IPS DF 4.7 (cell line): ENCODE data around the gene AVL9.
A peak's percentile ranks its signal among the peaks of the same experiment; 100 is the strongest.
"Not testable (repeated sequence)": the region's sequence is repeated elsewhere in the genome, so short reads cannot be mapped to it uniquely, and the experiment has no call there.

Source experiments
- DNase-seq: peaks from one replicate; pipeline ENCODE4 v3.0.0-alpha.2; 2013; ENCODE audit warnings: low spot score; ENCODE audit errors: extremely low read depth

The AVL9 gene

GRCh38 chr7:32495298-32496051 lies at the start of gene AVL9:
AVL9 (plus strand) TSS chr7:32495489; CDS start chr7:32495710, 221 bp downstream.
- no peak for DNase-seq

GRCh38 chr7:32447218-32447617 lies 48.1 kb upstream of the AVL9 start:
- DNase-seq: no peak

- no peak for DNase-seq
Measured at GRCh38 chr7:32453341-32454011, 41.8 kb upstream of the AVL9 start.

GRCh38 chr7:32458025-32458424 lies 37.3 kb upstream of the AVL9 start:
- no peak for DNase-seq

- DNase-seq: no peak
Measured at GRCh38 chr7:32459788-32460187, 35.5 kb upstream of the AVL9 start.

GRCh38 chr7:32461484-32461883 lies 33.8 kb upstream of the AVL9 start:
- DNase-seq: no peak

- DNase-seq: no peak
Measured at GRCh38 chr7:32462451-32462850, 32.8 kb upstream of the AVL9 start.

- DNase-seq: no peak
Measured at GRCh38 chr7:32462977-32463376, 32.3 kb upstream of the AVL9 start.

GRCh38 chr7:32464641-32465416 lies 30.5 kb upstream of the AVL9 start:
- DNase-seq: not testable (repeated sequence)

- DNase-seq: not testable (repeated sequence)
Measured at GRCh38 chr7:32470004-32470403, 25.3 kb upstream of the AVL9 start.

GRCh38 chr7:32470871-32471270 lies 24.4 kb upstream of the AVL9 start:
- DNase-seq: no peak

GRCh38 chr7:32472015-32472414 lies 23.3 kb upstream of the AVL9 start:
- no peak for DNase-seq

GRCh38 chr7:32474008-32474407 lies 21.3 kb upstream of the AVL9 start:
- no peak for DNase-seq

- DNase-seq: no peak
Measured at GRCh38 chr7:32476816-32477648, 18.3 kb upstream of the AVL9 start.

GRCh38 chr7:32477649-32477980 lies 17.7 kb upstream of the AVL9 start:
- no peak for DNase-seq

- no peak for DNase-seq
Measured at GRCh38 chr7:32479574-32480200, 15.6 kb upstream of the AVL9 start.

GRCh38 chr7:32481176-32481575 lies 14.1 kb upstream of the AVL9 start:
- DNase-seq: no peak

GRCh38 chr7:32481921-32482320 lies 13.4 kb upstream of the AVL9 start:
- no peak for DNase-seq

- DNase-seq: no peak
Measured at GRCh38 chr7:32489788-32490126, 5.5 kb upstream of the AVL9 start.

- peak; percentile 79 for DNase-seq
Measured at GRCh38 chr7:32490127-32490796, 5.0 kb upstream of the AVL9 start, which contains the start of gene LSM5. LSM5 (minus strand) TSS chr7:32490380; CDS start chr7:32490365, 15 bp downstream.

GRCh38 chr7:32494946-32495297 lies 367 bp upstream of the AVL9 start:
- no peak for DNase-seq
